Lung (tissue), 12 donors: ENCODE results near the gene EPHB4. TPM values are rescaled to one million over a fixed set of nuclear protein-coding genes. Genes with fewer than 3 reads are reported as not detected.

Experiments
- ATAC-seq: fragments of 200-7000 bp; cut with Tn5 transposase; one replicate; pipeline ENCODE4 v1.9.1; 2020; ENCODE audit warnings: moderate number of reproducible peaks; ENCODE audit not compliant: insufficient read depth, low FRiP score
- DNase-seq, 3 donors: peaks; one replicate each; pipeline ENCODE4 v3.0.0-alpha.2; 2013 to 2017
- H3K27ac ChIP-seq, 2 donors: one replicate each; pipeline ENCODE4 v1.5.1; 2013; ENCODE audit warnings: mild to moderate bottlenecking in 2 of 2, moderate library complexity in 2 of 2, control low read depth in 1 of 2, inconsistent platforms in 1 of 2, low read depth in 1 of 2, low read length in 1 of 2
- H3K27me3 ChIP-seq, 3 donors: one replicate each; pipeline ENCODE4 v1.5.1; 2013; ENCODE audit warnings: low read length in 2 of 3; ENCODE audit not compliant: control insufficient read depth in 3 of 3, insufficient read depth in 3 of 3
- H3K36me3 ChIP-seq, 4 donors: one replicate each; pipeline ENCODE4 v1.5.1; 2013; ENCODE audit warnings: low read length in 4 of 4, mild to moderate bottlenecking in 1 of 4, moderate library complexity in 1 of 4; ENCODE audit not compliant: control insufficient read depth in 4 of 4, insufficient read depth in 4 of 4
- H3K4me1 ChIP-seq, 5 donors: one replicate each; pipeline ENCODE4 v1.5.1; 2013; ENCODE audit warnings: low read length in 5 of 5, mild to moderate bottlenecking in 2 of 5, moderate library complexity in 1 of 5; ENCODE audit not compliant: control insufficient read depth in 5 of 5, insufficient read depth in 5 of 5
- H3K4me3 ChIP-seq: one replicate; pipeline ENCODE4 v1.5.1; 2013; ENCODE audit warnings: mild to moderate bottlenecking, control low read depth, moderate library complexity
- H3K9ac ChIP-seq, 2 donors: one replicate each; pipeline ENCODE4 v1.5.1; 2013; ENCODE audit warnings: low read length in 2 of 2, control low read depth in 1 of 2; ENCODE audit not compliant: insufficient read depth in 1 of 2
- H3K9me3 ChIP-seq, 4 donors: one replicate each; pipeline ENCODE4 v1.5.1; 2013; ENCODE audit warnings: low read length in 3 of 4, mild to moderate bottlenecking in 1 of 4, moderate library complexity in 1 of 4; ENCODE audit not compliant: control insufficient read depth in 4 of 4, insufficient read depth in 3 of 4
- CTCF ChIP-seq: IDR thresholded peaks from 2 replicates; pipeline ENCODE4 v1.5.1; 2012; ENCODE audit warnings: mild to moderate bottlenecking; ENCODE audit errors: control extremely low read depth, extremely low read depth
- WGBS, 2 donors: extraction: QIAGEN DNeasy Blood & Tissue Kit; methylation state at CpG; one replicate each; pipeline ENCODE4 v1.1.7; 2013; 5-methylcytosine and 5-hydroxymethylcytosine counted together
- polyA plus RNA-seq, 2 donors: library from polyadenylated mRNA; stranded (reverse); fragments of 200-250 nt; gene quantifications; one replicate each; pipeline ENCODE4 v1.2.1, GENCODE V29; 2013
- total RNA-seq, 2 donors: library from RNA; depleted of rRNA in 1 of 2; stranded (reverse); fragments of >200 nt in 1 of 2; gene quantifications; one replicate each; pipeline ENCODE4 v1.2.1, GENCODE V29; 2014 to 2021
- donor health status: control.
- donor health status: control.
- donor health status: Bipolar disorder and iron deficiency.
- donor health status: healthy.
- donor health status: DM: yes; HTN: yes; CAD: no.

EPHB4 gene
- total and polyA plus RNA-seq, 4 donors, result 21.7 to 64.2 (median 50.4) TPM

- Histone ChIP-seq H3K27ac (no peak overlapping the region), H3K27me3 (no peaks in the 10 kb centered on the region), H3K9me3 (no peaks in the 10 kb centered on the region), H3K36me3 (peaks cover 10 to 45% (median 18%) of the 10 kb centered on the region in 4 donors), H3K9ac (no peak overlapping the region), H3K4me1 (peaks cover 0 to 25% (median 13%) of the 10 kb centered on the region in 5 donors), H3K4me3 (no peak overlapping the region)
- TF ChIP-seq CTCF, result no peak
- WGBS, 2 donors, result 89 to 95% methylated on average over 9 of the region's 9 CpGs
- DNase-seq (no peak), ATAC-seq (no peak)
These were observed 21.0 kb downstream of the EPHB4 start for GRCh38 chr7:100806276-100806675.

- 93 to 95% methylated on average over 22 of the region's 22 CpGs for WGBS, 2 donors
- TF ChIP-seq CTCF, result no peak
- DNase-seq (no peak), ATAC-seq (no peak)
- no peaks in the 10 kb centered on the region for H3K27me3 ChIP-seq
- H3K27ac ChIP-seq, result no peak overlapping the region
- no peak overlapping the region for H3K9ac ChIP-seq
- H3K9me3 ChIP-seq, result no peaks in the 10 kb centered on the region
- peaks cover 9 to 41% (median 18%) of the 10 kb centered on the region in 4 donors for H3K36me3 ChIP-seq
- H3K4me3 ChIP-seq, result no peak overlapping the region
- peaks cover 0 to 25% (median 18%) of the 10 kb centered on the region in 5 donors for H3K4me1 ChIP-seq
These were observed 22.5 kb downstream of the EPHB4 start for GRCh38 chr7:100804681-100805431.

GRCh38 chr7:100803398-100804161 lies 23.7 kb downstream of the EPHB4 start:
- H3K4me3 ChIP-seq, result no peak overlapping the region
- WGBS, 2 donors, result 17 to 19% methylated on average over 19 of the region's 19 CpGs
- no peaks in the 10 kb centered on the region for H3K9me3 ChIP-seq
- ATAC-seq, result peak; percentile 89
- H3K4me1 ChIP-seq, result peaks cover 0 to 25% (median 18%) of the 10 kb centered on the region in 5 donors
- no peak for TF ChIP-seq CTCF
- H3K36me3 ChIP-seq, result peaks cover 9 to 32% (median 18%) of the 10 kb centered on the region in 4 donors
- H3K27ac ChIP-seq, result peak overlapping the region in 1 of 2 donors; percentile 72
- no peaks in the 10 kb centered on the region for H3K27me3 ChIP-seq
- peak; percentile 86 to 94 (median 92) for DNase-seq
- H3K9ac ChIP-seq, result no peak overlapping the region
